GM18909 (cell line): Measurements from ENCODE around the gene COL25A1.

Source experiments
- ATAC-seq: cut with Tn5 transposase; IDR thresholded peaks from one replicate; pipeline ENCODE4 v1.9.1; 2021; ENCODE audit warnings: mild to moderate bottlenecking; ENCODE audit not compliant: unreplicated experiment, poor library complexity

COL25A1 gene

GRCh38 chr4:108794136-108794535 lies 508.3 kb downstream of the COL25A1 start:
- ATAC-seq = no peak

GRCh38 chr4:108793415-108793814 lies 509.0 kb downstream of the COL25A1 start:
- no peak for ATAC-seq

GRCh38 chr4:108788731-108789130 lies 513.7 kb downstream of the COL25A1 start:
- ATAC-seq = no peak

GRCh38 chr4:108787724-108788123 lies 514.7 kb downstream of the COL25A1 start:
- no peak for ATAC-seq

GRCh38 chr4:108787106-108787505 lies 515.4 kb downstream of the COL25A1 start:
- ATAC-seq = no peak

GRCh38 chr4:108786351-108786750 lies 516.1 kb downstream of the COL25A1 start:
- ATAC-seq = no peak

GRCh38 chr4:108783665-108784463 lies 518.6 kb downstream of the COL25A1 start:
- ATAC-seq = no peak

- ATAC-seq = no peak
These were observed 522.5 kb downstream of the COL25A1 start for GRCh38 chr4:108779958-108780357.

- ATAC-seq = no peak
These were observed 525.1 kb downstream of the COL25A1 start for GRCh38 chr4:108777388-108777787.

- ATAC-seq = no peak
These were observed 526.5 kb downstream of the COL25A1 start for GRCh38 chr4:108775921-108776320.

GRCh38 chr4:108774809-108775530 lies 527.5 kb downstream of the COL25A1 start:
- ATAC-seq = no peak

GRCh38 chr4:108772402-108772801 lies 530.1 kb downstream of the COL25A1 start:
- ATAC-seq = no peak

- ATAC-seq = no peak
These were observed 536.4 kb downstream of the COL25A1 start for GRCh38 chr4:108766058-108766457.

GRCh38 chr4:108763986-108764385 lies 538.5 kb downstream of the COL25A1 start:
- no peak for ATAC-seq

GRCh38 chr4:108763226-108763593 lies 539.2 kb downstream of the COL25A1 start:
- no peak for ATAC-seq

GRCh38 chr4:108762559-108763225 lies 539.8 kb downstream of the COL25A1 start, which contains the start of gene ETNPPL:
Gene ETNPPL, minus strand, starts transcription at chr4:108763053. Its CDS starts 155 bp downstream, at chr4:108762898.
- ATAC-seq = no peak
